Kidney glomerular epithelial cell (primary cell): ENCODE data around the gene SPHK1.
A peak's percentile ranks its signal among the peaks of the same experiment; 100 is the strongest.

Experiments
- DNase-seq: peaks from one replicate; lab custom pipeline; 2025; lab: John Stamatoyannopoulos, UW

SPHK1 gene

GRCh38 chr17:76363107-76363842 lies 21.1 kb upstream of the SPHK1 start:
- DNase-seq, result no peak

- no peak for DNase-seq
Observed at GRCh38 chr17:76365256-76365903, 19.0 kb upstream of the SPHK1 start.

GRCh38 chr17:76366247-76366646 lies 18.2 kb upstream of the SPHK1 start:
- DNase-seq, result no peak

GRCh38 chr17:76367642-76368041 lies 16.8 kb upstream of the SPHK1 start:
- no peak for DNase-seq

GRCh38 chr17:76368545-76368944 lies 15.9 kb upstream of the SPHK1 start:
- DNase-seq, result no peak

- no peak for DNase-seq
Observed at GRCh38 chr17:76369379-76369778, 15.0 kb upstream of the SPHK1 start.

GRCh38 chr17:76369804-76370203 lies 14.6 kb upstream of the SPHK1 start:
- DNase-seq, result no peak

GRCh38 chr17:76370261-76370993 lies 14.0 kb upstream of the SPHK1 start:
- DNase-seq, result peak; percentile 82

- peak; percentile 99 for DNase-seq
Observed at GRCh38 chr17:76371656-76372628, 12.5 kb upstream of the SPHK1 start.

GRCh38 chr17:76376318-76377133 lies 7.9 kb upstream of the SPHK1 start:
- DNase-seq, result no peak

GRCh38 chr17:76378548-76379274 lies 5.7 kb upstream of the SPHK1 start:
- no peak for DNase-seq

GRCh38 chr17:76379275-76379641 lies 5.2 kb upstream of the SPHK1 start:
- DNase-seq, result no peak

GRCh38 chr17:76379646-76380376 lies 4.6 kb upstream of the SPHK1 start:
- DNase-seq, result no peak

- DNase-seq, result no peak
Observed at GRCh38 chr17:76381633-76382350, 2.6 kb upstream of the SPHK1 start.

GRCh38 chr17:76382351-76382802 lies 2.0 kb upstream of the SPHK1 start:
- DNase-seq, result no peak

- DNase-seq, result peak; percentile 61
Observed at GRCh38 chr17:76382803-76383545, 1.4 kb upstream of the SPHK1 start.

GRCh38 chr17:76383546-76384221 lies 725 bp upstream of the SPHK1 start:
- no peak for DNase-seq
